H1 (cell line): ENCODE data around the gene TM9SF1. TPM values are rescaled to one million over a fixed set of nuclear protein-coding genes. Genes with fewer than 3 reads are reported as not detected.

Experiments
- EZH2 ChIP-seq: fragments of 200-600 bp; sonication (generic); IDR thresholded peaks from 2 replicates; pipeline ENCODE4 v1.7.1; 2012; ENCODE audit warnings: low read depth, mild to moderate bottlenecking, moderate library complexity, low read length, inconsistent platforms; ENCODE audit not compliant: severe bottlenecking
- polyA plus RNA-seq, 7 experiments: library from polyadenylated mRNA; depleted of rRNA in 3 of 7; stranded (reverse) in 5 of 7; unstranded in 2 of 7; fragments of >200 nt in 5 of 7; fragments of 200-250 nt in 2 of 7; gene quantifications; 1 replicate in 5 of 7; 2 replicates in 1 of 7; 4 replicates in 1 of 7; pipeline versions ENCODE4 v1.2.1 to v1.2.3, GENCODE V29; 2011 to 2013; ENCODE audit warnings: missing spikeins in 2 of 7, mixed read lengths in 2 of 7
- total RNA-seq: library from RNA; stranded (reverse); fragmentation: NEBNext Ultra II Directional; extraction: Animal tissue kit (Norgen Biotek cat#: 25700); gene quantifications from 2 replicates; pipeline ENCODE4 v1.2.1, GENCODE V29; 2021
- TF ChIP-seq, protein P1 (sequence below): IDR thresholded peaks from 2 replicates; pipeline ENCODE4 v1.6.1; 2012; ENCODE audit warnings: low read length, inconsistent platforms

Gene TM9SF1
- total and polyA plus RNA-seq, 2 of the 8 experiments (the other 6 are each of a cell fraction or from before 2014, with no cell fraction given), result 22.2 to 29.2 TPM

DNA sequence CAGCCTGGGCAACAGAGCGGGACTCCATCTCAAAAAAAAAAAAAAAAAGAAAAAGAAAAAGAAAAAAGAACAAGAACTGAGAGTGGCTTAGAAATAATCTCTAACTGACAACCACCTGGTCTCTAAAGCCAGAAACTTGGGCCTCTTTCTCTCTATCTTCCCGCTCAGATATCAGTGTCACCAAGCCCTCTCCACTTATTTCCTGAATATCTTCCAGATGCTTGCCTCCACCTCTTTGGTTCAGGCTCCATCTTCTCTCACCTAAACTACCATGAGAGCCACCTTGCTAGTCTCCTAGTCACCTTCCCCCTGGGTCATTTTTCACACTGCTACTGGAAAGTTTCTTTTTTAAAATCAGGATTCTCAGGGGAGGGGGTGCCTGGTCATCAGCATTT is 1.8 kb upstream of the TM9SF1 start (continued):
- TF ChIP-seq, protein P1, sequence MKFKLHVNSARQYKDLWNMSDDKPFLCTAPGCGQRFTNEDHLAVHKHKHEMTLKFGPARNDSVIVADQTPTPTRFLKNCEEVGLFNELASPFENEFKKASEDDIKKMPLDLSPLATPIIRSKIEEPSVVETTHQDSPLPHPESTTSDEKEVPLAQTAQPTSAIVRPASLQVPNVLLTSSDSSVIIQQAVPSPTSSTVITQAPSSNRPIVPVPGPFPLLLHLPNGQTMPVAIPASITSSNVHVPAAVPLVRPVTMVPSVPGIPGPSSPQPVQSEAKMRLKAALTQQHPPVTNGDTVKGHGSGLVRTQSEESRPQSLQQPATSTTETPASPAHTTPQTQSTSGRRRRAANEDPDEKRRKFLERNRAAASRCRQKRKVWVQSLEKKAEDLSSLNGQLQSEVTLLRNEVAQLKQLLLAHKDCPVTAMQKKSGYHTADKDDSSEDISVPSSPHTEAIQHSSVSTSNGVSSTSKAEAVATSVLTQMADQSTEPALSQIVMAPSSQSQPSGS, result no peak
- no peak for TF ChIP-seq EZH2
